ENCODE measurements around the gene ZC3H6. TPM values are rescaled to one million over a fixed set of nuclear protein-coding genes. Genes with fewer than 3 reads are reported as not detected.

ZC3H6 gene
- total RNA-seq, 1 experiment from 2014 or later = 5.3 TPM

DNA sequence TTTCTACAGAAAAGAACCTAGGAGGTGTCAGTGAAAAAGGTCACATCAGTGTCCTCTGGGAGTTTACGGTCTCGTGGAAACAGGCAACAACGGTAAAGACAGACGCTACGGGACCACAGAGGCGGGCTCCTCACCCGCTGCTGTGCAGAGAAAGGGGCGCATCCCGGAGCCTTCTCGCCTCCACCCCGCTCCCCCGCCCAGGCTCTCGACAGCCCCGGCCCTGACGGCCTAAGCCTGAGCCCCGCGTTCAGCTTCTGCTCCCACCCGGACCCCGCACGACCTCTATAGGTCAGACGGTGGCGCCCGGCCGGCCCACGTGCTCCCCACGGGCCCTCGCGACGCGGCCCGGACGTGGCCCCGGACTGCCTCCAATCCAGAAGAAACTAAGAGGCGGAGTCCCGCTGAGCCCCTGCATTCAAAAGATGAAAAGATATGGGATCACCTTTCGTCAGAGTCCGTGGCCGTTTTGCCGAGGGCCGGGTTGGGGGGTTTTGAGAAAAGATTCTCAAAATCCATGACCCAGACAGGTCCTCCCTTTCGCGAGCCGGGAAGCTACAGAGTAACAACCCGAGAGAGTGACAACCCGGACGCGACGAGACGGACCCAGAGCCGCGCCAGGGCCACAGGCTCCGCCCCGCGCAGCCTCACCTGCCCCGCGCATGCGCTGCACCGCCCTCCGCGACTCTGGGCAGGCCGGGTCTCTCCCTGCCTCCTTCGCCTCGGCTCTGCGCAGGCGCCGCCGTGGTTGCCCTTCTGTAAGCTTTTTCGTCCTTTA, 20.7 kb upstream of the ZC3H6 start, which contains the start of gene ZC3H8:
Gene ZC3H8, minus strand, starts transcription at position 577 of the 775 bp plus-strand sequence. Its CDS starts 61 bp downstream, at position 516.
- TF ChIP-seq POLR2AphosphoS5 (IDR thresholded peaks at IDR 0.05; ENCODE audit: low read depth, low read length) (peak; percentile 87), SIN3A (IDR thresholded peaks at IDR 0.05; ENCODE audit: borderline replicate concordance, insufficient read depth, low read depth, low read length) (peak; percentile 63; the same call in 1 of the 2 replicates)
- TF ChIP-seq, protein P1, sequence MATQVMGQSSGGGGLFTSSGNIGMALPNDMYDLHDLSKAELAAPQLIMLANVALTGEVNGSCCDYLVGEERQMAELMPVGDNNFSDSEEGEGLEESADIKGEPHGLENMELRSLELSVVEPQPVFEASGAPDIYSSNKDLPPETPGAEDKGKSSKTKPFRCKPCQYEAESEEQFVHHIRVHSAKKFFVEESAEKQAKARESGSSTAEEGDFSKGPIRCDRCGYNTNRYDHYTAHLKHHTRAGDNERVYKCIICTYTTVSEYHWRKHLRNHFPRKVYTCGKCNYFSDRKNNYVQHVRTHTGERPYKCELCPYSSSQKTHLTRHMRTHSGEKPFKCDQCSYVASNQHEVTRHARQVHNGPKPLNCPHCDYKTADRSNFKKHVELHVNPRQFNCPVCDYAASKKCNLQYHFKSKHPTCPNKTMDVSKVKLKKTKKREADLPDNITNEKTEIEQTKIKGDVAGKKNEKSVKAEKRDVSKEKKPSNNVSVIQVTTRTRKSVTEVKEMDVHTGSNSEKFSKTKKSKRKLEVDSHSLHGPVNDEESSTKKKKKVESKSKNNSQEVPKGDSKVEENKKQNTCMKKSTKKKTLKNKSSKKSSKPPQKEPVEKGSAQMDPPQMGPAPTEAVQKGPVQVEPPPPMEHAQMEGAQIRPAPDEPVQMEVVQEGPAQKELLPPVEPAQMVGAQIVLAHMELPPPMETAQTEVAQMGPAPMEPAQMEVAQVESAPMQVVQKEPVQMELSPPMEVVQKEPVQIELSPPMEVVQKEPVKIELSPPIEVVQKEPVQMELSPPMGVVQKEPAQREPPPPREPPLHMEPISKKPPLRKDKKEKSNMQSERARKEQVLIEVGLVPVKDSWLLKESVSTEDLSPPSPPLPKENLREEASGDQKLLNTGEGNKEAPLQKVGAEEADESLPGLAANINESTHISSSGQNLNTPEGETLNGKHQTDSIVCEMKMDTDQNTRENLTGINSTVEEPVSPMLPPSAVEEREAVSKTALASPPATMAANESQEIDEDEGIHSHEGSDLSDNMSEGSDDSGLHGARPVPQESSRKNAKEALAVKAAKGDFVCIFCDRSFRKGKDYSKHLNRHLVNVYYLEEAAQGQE (IDR thresholded peaks at IDR 0.05; ENCODE audit: insufficient read depth in 1 of 2, low read depth in 2 of 2, low read length in 1 of 2) = no peak
- CTCF ChIA-PET = interaction anchor here (0.6 kb wide), 1 partner anchor 179 kb away, joined by 5 read pairs; the partner anchor contains the start of gene RGPD8
- Histone ChIP-seq H3K27me3 (ENCODE audit: control insufficient read depth, insufficient read depth, low read length) (no peaks in the 10 kb centered on the region), H3K4me1 (ENCODE audit: control insufficient read depth, insufficient read depth, low read length) (peaks cover 14% of the 10 kb centered on the region), H3K36me3 (ENCODE audit: control insufficient read depth, insufficient read depth, low read length) (no peaks in the 10 kb centered on the region; the same call in 1 of the 2 replicates), H3K27ac (ENCODE audit: low read length) (peak within 1 kb of the TSS; percentile 92), H3K4me3 (ENCODE audit: low read depth in 2 of 2, low read length in 2 of 2) (peak within 1 kb of the TSS; percentile 76 to 80), H3K9me3 (ENCODE audit: control insufficient read depth, insufficient read depth, low read depth, low read length) (no peaks in the 10 kb centered on the region)
- peak; percentile 99 for ATAC-seq
- DNase-seq (ENCODE audit: low read depth, low spot score) = peak; percentile 64
- POLR2A ChIA-PET = no interaction called here
- in situ Hi-C loops (cut with HindIII; ENCODE audit: low pct_unique_long_range_greater_than_20kb, low sequenced_read_pairs) = no loop called here
- no TSS peak for BruUV-seq (replicated peaks)
- intact Hi-C loops (cut with micrococcal nuclease; ENCODE audit: unreplicated experiment) = loop anchor here (10.0 kb wide), 1 partner anchor 130 kb away; no protein-coding TSS in a partner anchor

DNA sequence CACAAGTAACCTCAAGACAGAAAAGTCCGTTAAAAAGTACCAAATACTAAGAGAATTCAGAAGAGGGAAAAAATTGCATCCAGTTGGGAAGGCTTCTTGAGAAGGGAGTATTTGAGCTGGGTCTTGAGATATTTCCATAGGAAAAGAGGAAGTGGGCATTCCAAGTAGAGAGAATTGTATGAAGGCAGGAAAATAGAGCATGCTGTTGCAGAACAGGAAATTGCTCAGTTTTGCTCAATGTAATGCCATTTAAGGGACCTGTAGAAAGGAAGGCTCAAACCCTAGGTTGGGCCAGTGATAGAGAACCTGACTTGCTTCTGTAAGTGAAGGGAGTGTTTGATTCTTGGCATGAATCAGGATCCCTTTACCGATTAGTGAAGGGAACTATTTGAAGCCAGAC, 19.5 kb upstream of the ZC3H6 start:
- POLR2A ChIA-PET = no interaction called here
- intact Hi-C loops (cut with micrococcal nuclease; ENCODE audit: unreplicated experiment) = loop anchor here (10.0 kb wide), 1 partner anchor 131 kb away; no protein-coding TSS in a partner anchor
- Histone ChIP-seq H3K27ac (ENCODE audit: low read length) (no peak overlapping the region; the same call in 1 of the 2 replicates), H3K9me3 (ENCODE audit: control insufficient read depth, insufficient read depth, low read depth, low read length) (no peaks in the 10 kb centered on the region), H3K4me1 (ENCODE audit: control insufficient read depth, insufficient read depth, low read length) (peaks cover 15% of the 10 kb centered on the region), H3K4me3 (ENCODE audit: low read depth in 2 of 2, low read length in 2 of 2) (no peak overlapping the region), H3K36me3 (ENCODE audit: control insufficient read depth, insufficient read depth, low read length) (no peaks in the 10 kb centered on the region; the same call in 1 of the 2 replicates), H3K27me3 (ENCODE audit: control insufficient read depth, insufficient read depth, low read length) (no peaks in the 10 kb centered on the region)
- in situ Hi-C loops (cut with HindIII; ENCODE audit: low pct_unique_long_range_greater_than_20kb, low sequenced_read_pairs) = no loop called here
- ATAC-seq (no peak), DNase-seq (ENCODE audit: low read depth, low spot score) (no peak)
- TF ChIP-seq, protein P2, sequence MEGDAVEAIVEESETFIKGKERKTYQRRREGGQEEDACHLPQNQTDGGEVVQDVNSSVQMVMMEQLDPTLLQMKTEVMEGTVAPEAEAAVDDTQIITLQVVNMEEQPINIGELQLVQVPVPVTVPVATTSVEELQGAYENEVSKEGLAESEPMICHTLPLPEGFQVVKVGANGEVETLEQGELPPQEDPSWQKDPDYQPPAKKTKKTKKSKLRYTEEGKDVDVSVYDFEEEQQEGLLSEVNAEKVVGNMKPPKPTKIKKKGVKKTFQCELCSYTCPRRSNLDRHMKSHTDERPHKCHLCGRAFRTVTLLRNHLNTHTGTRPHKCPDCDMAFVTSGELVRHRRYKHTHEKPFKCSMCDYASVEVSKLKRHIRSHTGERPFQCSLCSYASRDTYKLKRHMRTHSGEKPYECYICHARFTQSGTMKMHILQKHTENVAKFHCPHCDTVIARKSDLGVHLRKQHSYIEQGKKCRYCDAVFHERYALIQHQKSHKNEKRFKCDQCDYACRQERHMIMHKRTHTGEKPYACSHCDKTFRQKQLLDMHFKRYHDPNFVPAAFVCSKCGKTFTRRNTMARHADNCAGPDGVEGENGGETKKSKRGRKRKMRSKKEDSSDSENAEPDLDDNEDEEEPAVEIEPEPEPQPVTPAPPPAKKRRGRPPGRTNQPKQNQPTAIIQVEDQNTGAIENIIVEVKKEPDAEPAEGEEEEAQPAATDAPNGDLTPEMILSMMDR (IDR thresholded peaks at IDR 0.05) = no peak
- TF ChIP-seq TCF7L2 (IDR thresholded peaks at IDR 0.05; ENCODE audit: low read depth, low read length) (no peak), SIN3A (IDR thresholded peaks at IDR 0.05; ENCODE audit: borderline replicate concordance, insufficient read depth, low read depth, low read length) (no peak), POLR2AphosphoS5 (IDR thresholded peaks at IDR 0.05; ENCODE audit: low read depth, low read length) (no peak)
- TF ChIP-seq, protein P1 (IDR thresholded peaks at IDR 0.05; ENCODE audit: insufficient read depth in 1 of 2, low read depth in 2 of 2, low read length in 1 of 2) = no peak
- no TSS peak for BruUV-seq (replicated peaks)
- CTCF ChIA-PET = no interaction called here

Measured in Panc1 (cell line).